GM21737 (cell line): ENCODE results near the gene SP140L.
"Not testable (repeated sequence)": the region's sequence is repeated elsewhere in the genome, so short reads cannot be mapped to it uniquely, and the experiment has no call there.

Experiments
- ATAC-seq: cut with Tn5 transposase; IDR thresholded peaks from one replicate; pipeline ENCODE4 v1.9.1; 2021; ENCODE audit warnings: mild to moderate bottlenecking, moderate library complexity; ENCODE audit not compliant: unreplicated experiment

SP140L gene

DNA sequence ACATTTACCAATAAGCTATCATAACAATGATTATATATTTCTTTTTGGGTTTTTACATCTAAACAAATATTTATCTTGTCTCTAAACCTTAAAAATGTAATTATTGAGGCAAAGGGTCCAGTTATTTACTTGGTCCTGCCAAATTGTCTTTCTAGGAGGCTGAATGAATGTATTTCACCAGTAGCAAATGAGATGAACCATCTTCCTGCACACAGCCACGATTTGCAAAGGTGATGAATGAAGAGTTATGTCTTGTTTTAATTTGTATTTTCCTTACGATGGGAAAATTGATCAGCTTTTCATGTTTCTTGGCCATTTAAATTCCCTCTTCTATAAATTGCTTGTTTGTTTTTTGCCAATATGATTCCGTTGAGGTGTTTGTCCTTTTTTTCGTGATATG lies 90.4 kb downstream of the SP140L start:
- ATAC-seq: no peak

DNA sequence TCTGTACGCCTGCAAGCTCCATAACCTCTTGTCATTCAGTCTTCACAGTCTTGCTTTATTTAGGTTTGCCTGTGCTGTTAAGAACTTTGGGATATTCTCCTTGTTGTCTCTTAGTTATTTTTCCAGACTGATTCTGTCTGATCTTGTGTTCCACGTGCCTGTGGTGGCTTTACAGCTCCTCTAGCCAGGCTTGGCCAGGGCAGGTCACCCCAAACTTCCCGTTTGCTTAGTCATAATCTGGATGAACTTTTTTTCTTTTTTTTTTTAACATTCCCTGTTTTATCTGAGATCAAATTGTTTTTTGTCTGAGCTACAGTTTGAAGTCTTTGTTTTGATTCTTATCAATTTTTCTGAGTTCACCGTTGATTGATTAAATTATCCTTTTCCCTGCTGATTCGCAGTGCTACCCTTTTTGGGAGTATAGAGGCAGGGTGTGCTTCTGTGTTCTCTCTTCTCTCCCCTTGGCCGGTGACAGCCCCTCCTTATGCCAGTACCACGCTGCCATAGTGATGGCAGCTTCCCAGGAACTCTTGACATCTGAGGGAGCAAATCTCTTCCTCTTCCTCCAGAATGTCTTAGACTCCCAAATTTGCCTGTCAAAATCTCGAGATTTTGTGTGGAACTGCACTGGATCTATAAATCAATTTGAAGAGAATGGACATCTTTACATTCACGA lies 91.5 kb downstream of the SP140L start:
- ATAC-seq: no peak

DNA sequence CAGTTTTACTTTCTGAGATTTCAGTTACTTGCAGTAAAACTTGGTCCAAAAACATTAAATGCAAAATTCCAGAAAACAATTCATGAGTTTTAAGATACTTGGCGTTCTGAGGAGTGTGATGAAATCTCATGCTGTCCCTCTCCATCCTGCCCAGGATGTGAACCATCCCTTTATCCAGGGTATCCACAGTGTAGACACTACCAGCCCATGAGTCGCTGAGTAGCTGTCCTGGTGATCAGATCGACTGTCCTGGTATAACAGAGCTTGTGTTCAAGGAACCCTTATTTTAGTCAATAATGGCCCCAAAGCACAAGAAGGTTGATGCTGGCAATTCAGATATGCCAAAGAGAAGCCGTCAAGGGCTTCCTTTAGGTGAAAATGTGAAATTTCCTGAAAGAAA lies 92.2 kb downstream of the SP140L start:
- no peak for ATAC-seq

DNA sequence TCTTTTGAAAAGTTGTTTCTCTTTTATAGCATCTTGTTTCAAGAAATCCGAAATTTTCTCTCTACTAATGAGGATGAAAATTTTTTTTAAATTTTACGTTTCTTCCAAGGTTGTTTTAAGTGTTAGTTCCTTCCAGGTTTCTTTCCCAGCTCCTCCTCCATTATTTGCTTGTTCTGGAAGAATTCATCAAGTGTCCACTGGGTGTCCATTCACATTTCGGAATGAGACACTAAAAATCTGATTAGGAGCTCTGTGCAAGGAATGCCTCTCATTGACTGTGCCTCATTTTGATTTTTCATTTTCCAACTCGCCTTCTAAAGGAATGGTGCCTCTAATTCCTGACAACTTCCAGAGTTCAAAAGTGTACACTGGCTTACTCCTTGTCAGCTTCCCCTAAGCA lies 95.2 kb downstream of the SP140L start:
- no peak for ATAC-seq

DNA sequence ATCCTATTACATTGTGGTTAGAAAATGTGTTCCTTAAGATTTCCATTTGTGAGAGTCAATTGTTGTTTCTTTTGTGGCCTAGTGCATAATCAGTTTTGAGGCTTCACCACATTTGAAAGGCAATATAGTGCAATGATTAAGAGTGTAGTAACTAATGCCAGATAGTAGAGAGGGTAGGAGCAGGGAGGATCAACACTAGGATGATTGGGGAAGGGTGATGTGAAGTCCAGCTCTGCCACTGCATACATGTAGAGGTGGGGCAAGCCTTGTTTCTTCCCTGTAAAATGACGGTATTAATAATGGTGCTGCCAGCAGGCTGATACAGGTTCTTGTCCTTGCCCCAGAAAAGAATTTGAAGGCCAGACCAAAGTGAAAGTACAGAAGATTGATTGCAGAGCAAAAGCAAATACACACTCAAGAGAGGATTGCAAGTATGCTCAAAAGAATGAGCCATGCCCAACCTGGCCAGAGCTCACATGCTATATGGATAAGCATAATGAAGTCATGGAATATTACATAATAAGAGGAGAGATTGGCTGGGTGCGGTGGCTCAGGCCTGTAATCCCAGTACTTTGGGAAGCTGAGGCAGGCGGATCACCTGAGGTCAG lies 97.0 kb downstream of the SP140L start:
- no peak for ATAC-seq

DNA sequence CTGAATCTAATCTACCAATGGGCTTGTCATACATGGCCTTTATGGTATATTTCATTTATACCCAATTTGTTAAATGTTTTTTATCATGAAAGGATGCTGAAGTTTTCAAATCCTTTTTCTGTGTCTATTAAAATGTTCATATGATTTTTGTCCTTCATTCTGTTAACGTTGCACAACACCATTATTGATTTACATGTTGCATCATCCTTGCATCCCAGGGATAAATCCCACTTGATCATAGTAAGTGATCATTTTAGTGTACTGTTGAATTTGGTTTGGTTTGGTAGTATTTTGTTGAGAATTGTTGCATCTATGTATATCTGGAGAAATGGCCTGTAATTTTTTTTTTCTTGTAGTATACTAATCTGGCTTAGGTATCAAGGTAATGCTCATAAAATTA lies 98.4 kb downstream of the SP140L start:
- no peak for ATAC-seq

DNA sequence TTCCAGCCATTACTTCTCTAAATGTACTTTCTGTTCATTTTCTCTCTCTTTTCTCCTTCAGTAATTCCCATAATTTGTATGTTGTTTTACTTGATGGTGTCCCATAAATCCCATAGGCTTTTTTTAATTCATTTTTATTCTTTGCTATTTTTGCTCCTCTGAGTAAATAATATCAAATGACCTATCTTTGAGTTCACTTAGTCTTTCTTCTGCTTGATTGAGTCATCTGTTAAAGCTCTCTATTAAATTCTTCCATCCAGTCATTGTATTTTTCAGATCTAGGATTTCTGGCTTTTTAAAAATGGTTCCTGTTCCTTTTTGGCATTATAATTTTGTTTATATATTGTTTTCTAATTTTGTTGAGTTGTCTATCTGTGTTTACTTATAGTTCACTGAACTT lies 102.5 kb downstream of the SP140L start:
- no peak for ATAC-seq

DNA sequence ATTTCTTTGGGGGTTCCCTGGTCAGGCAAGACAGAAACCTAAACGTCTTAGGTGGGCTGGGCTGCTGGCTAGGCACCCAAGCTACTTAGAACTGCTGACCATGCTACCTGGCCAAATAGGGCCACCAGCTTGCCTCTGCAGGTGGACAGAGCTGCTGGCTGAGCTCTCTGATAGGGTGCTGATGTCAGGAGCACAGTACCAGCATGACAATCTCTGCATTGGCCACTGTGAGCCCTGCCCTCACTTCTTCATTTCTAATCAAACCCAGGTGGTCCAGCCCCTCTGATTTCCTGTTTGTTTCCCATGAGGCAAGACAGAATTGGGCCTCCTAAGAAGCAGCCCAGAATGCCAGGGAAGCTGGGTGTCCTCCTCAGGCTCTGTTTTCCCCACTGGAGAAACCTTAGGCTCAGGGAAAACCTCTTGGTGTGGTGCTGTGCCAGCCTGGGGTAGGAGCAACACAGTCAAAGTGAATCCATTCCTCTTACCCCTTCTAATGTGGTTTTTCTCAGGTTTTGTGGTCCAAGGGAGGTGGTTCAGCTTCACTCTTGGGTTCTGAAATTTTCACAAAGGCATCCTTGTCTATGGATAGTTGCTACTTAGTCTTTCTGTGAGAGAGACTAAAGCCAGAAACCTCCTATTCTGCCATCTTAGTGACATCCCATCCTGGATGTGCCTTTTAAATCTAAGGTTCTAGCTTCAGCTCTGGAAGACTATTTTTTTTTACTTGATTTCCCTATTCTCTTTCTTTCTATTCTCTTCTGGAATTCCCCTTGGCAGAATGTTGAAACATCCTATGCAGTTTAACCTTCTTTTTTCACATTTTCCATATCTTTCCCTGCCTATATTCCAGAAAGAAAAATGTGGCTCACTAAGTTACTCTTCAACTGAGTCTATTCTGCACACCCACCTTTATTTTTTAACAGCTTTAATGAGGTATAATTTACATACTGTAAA lies 104.2 kb downstream of the SP140L start:
- ATAC-seq: no peak

DNA sequence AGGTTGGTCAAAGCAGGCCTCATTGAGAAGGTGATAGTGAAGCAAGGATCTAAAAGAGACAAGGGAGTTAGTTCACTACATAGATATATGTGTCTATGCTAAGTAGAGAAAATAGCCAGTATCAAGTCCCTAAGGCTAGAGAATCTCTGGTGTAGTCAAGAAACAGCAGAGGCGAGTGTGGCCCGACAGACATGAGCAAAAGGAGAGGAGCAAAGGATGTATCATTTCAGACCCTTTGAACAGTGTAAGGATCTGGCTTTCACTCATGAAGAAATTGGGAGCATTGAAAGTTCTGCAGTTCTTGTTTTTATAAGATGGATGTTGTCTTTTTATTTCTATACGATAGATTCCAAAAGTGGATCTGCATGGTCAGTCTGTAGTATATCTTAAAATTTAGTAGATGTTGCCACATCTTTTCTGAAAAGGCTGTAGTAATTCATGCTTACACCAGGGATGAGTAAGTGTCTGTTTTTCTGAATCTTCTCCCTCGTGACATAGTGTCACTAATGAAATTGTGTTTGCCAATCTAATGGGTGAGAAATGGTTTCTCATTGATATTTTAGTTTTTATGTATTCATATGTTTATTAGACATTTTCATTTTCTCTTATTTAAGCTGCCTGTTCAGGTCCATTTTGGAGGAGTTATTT lies 107.8 kb downstream of the SP140L start:
- no peak for ATAC-seq

DNA sequence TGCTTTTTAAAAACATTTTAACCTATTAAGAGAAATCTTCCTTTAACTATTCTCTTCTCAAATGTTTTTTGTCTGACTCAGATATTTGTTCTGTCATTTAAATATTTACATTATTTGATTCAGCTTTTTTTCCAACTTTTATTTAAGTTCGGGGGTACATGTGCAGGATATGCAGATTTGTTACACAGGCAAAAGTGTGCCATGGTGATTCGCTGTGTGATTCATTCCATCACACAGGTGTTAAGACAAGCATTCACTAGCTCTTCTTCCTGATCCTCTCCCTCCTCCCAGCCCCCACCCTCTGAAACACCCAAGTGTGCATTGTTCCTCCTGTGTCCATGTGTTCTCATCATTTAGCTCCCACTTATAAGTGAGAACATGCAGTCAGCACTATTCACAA lies 108.4 kb downstream of the SP140L start:
- no peak for ATAC-seq

DNA sequence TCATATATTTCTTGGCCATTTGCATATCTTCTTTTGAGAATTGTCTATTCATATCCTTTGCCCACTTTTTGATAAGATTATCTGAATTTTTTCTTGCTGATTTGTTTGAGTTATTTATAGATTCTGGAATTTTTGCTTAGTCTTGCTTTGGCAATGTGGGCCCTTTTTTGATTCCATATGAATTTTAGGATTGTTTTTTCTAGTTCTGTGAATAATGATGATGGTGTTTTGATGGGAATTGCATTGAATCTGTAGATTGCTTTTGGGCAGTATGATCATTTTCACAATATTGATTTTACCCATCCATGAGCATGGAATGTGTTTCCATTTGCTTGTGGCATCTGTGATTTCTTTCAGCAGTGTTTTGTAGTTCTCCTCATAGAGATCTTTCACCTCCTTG lies 112.1 kb downstream of the SP140L start:
- ATAC-seq: not testable (repeated sequence)

DNA sequence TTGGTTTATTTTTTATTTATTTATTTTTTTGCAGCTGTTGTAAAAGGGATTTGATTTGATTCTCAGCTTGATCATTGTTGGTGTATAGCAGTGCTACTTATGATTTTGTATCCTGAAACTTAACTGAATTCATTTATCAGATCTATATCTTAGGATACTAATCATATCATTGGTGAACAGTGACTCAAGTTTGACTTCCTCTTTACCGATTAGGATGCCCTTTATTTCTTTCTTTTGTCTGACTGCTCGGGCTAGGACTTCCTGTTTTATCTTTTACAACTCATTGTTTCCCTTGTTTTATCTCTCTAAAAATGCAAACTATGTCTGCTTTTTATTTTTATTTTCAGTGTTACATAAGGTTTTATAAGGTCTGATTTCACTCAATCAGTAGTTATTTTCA lies 112.6 kb downstream of the SP140L start:
- ATAC-seq: no peak

DNA sequence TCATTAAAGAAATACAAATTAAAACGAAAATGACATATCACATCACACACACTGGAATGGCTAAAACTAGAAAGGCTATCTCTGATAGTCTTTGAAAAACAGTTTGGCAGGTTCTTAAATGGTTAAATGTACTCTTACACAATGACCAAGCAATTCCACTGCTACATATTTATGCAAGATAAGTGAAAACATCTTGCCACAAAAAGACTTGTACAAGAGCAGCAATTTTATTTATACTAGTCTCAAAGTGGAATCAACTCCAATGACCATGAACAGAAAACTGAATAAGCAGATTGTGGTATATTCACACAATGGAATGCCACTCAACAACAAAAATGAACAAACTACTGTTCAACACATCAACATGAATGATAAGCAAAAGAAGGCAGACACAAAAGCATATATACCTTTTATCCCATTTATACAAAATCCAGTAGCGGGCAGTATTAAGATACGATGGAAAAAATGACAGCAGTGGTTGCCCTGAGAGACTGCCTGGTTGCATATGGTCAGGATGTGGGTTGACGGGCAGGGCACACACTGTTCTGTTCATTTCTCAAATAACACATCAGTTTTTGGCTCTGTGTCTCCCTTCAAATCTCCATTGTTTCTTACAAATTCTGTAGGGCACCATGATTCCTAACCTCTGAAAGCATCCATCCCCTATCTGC lies 114.4 kb downstream of the SP140L start:
- peak; percentile 58 for ATAC-seq

DNA sequence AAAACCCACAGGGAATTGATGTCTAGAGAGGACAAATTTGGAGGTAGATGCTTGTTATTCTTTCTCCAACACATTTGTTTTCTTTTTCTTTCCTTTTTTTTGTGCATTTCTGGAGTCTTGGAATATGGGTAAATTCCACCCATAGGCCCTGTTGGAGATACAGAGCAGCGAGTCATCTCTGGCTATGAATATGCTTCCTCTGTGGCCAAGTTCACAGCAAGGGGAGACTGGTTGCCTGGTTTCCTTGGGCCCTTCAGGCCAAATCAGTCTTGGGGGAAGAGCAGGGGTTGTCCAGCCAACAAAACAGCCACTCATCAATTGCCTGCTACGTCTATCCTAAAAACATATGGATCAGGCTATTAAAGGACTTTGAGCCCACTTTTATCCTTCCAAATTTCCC lies 116.5 kb downstream of the SP140L start:
- no peak for ATAC-seq

DNA sequence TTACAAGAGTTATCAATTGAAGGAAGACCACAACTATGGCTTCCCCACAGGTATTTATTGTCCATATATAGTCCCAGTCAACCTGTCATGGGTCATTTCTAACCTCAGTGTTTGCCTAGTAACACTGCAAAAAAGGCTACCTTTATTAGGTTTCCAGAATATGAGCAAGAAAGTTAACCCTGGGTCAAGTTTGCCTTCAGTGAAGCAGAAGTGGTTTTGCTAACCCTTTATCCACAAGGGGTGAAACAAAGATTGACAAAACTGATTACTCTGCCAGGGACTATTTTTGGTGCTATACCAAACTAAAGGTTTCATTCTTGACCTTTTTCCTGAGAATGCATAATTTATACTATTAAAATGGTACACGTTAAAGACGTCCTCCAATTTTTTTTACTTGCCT lies 117.8 kb downstream of the SP140L start:
- ATAC-seq: no peak

DNA sequence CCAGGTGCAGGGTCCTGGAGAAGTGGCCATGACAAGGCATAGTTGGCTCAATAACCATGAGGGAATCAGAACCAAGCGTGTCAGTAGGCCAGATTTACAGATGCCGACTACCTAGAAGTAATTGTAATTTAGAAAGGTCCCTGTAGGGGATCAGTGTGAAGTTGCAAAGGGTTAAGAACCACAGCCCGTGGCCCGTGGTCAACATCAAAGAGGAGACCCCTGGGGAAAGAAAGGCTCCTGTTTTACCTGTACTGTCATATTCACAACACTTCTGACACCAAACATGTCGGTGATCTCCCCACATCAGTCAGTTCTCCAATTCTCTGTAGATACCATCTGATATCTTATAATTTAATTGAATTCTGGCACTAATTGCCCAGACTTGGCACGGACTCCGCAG lies 120.0 kb downstream of the SP140L start:
- ATAC-seq: no peak

DNA sequence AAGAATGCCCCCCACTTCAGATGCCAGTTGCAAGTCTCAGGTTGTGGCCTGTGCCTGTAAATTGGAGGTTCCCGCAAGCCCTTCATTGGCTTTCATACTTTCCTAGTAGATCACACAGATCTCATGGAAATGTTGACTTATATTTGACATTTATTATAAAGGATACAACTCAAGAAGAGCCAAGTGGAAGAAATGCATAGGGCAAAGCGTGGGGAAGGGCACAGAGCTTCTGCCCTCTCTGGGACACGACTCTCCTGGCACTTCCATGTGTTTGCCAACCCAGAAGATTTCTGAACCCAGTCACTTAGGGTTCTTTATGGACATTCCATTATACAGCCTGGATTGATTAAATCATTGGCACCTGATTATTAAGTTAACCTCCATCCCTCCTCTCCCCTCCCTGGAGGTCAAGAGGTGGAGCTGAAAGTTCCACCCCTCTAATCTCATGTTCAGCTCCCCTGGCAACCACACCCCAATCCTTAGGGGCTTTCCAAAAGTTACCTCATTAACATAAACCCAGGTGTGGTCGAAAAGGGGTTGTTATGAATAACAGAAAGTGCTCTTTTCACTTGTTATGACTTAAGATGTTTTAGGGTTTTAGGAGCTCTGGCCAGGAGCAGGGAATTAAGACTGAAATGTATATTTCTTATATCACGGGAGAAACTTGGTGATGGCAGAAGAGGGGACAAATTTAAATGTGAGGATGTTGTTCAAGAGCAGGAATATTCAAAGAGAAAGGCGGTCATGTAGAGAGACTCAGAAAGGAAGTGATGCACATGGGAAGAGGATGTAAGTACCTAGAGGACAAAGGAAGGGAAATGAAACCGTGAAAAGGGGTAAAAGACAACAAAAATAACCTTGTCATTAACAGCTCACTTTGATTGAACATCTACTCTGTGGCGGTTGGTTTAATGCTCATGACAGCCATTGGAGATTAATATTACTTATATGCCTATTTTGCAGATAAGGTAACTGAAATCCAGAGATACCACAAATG lies 120.8 kb downstream of the SP140L start:
- ATAC-seq: peak; percentile 75

DNA sequence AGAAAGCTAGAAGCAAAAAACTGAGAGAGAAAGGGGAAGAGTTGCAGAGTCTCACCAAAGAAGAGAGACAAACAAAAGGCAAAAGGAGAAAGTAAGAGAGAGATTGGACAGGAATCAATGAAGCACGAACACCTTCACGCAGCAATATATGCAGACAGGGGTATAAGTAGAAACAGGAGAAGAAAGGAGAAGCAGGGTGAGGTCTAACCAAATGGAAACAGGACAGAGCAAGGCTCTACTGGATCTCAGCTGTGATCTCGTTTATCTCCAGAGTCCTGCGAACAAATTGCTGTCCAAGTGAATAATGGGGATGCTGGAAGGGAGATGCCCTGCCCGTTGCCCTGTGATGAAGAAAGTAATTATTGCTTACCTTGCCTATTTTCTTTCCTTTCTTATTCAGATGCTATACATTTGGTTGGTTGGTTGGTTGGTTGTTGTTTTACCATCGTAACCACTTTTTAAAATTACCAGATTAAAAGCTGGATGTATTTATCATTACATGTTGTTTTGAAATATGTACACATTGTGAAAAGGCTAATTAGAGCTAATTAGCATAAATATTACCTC lies 123.0 kb downstream of the SP140L start:
- ATAC-seq: no peak

DNA sequence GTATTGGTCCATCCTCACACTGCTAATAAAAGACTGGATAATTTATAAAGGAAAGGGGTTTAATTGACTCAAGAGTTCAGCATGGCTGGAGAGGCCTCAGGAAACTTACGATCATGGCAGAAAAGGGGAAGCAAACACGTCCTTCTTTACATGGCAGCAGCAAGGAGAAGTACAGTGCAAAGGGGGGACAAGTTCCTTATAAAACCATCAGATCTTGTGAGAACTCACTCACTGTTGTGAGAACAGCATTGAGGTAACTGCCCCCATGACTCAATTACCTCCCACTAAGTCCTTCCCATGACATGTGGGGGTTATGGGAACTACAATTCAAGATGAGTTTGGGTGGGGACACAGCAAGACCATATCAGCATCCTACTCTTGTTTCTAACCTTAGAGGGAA lies 126.0 kb downstream of the SP140L start:
- no peak for ATAC-seq
